Neuron (in vitro differentiated cells): ENCODE results near the gene YAP1.
"Not testable (repeated sequence)": the region's sequence is repeated elsewhere in the genome, so short reads cannot be mapped to it uniquely, and the experiment has no call there.

ENCODE experiments used
- H2AFZ ChIP-seq: one replicate; pipeline ENCODE4 v1.6.1; 2013; ENCODE audit warnings: low read depth, mild to moderate bottlenecking, inconsistent platforms, low read length, moderate library complexity
- H3K27me3 ChIP-seq: one replicate; pipeline ENCODE4 v1.6.1; 2013; ENCODE audit warnings: low read length; ENCODE audit not compliant: insufficient read depth
- H3K36me3 ChIP-seq: one replicate; pipeline ENCODE4 v1.6.1; 2013; ENCODE audit warnings: low read length; ENCODE audit not compliant: insufficient read depth
- H3K4me1 ChIP-seq: one replicate; pipeline ENCODE4 v1.6.1; 2013; ENCODE audit warnings: low read length; ENCODE audit not compliant: insufficient read depth
- H3K4me3 ChIP-seq: 2 replicates; pipeline ENCODE4 v1.5.1; 2013; ENCODE audit warnings: mild to moderate bottlenecking, low read length, moderate library complexity
- H3K9me3 ChIP-seq: one replicate; pipeline ENCODE4 v1.6.1; 2013; ENCODE audit warnings: low read length

The YAP1 gene

GRCh38 chr11:102252339-102252891 is 142.2 kb downstream of the YAP1 start:
- H2AFZ ChIP-seq = no peak overlapping the region
- H3K36me3 ChIP-seq = no peaks in the 10 kb centered on the region

GRCh38 chr11:102253020-102253715 is 142.9 kb downstream of the YAP1 start:
- Histone ChIP-seq H3K27me3 (no peaks in the 10 kb centered on the region), H3K9me3 (no peaks in the 10 kb centered on the region), H3K36me3 (no peaks in the 10 kb centered on the region), H2AFZ (no peak overlapping the region), H3K4me1 (no peaks in the 10 kb centered on the region), H3K4me3 (no peak overlapping the region)

More at GRCh38 chr11:102252339-102252891, 142.2 kb downstream of the YAP1 start:
- no peak overlapping the region for H3K4me3 ChIP-seq
- H3K4me1 ChIP-seq = no peaks in the 10 kb centered on the region
- no peaks in the 10 kb centered on the region for H3K27me3 ChIP-seq
- no peaks in the 10 kb centered on the region for H3K9me3 ChIP-seq

- no peaks in the 10 kb centered on the region for H3K4me1 ChIP-seq
- H3K27me3 ChIP-seq = no peaks in the 10 kb centered on the region
- no peaks in the 10 kb centered on the region for H3K36me3 ChIP-seq
- no peaks in the 10 kb centered on the region for H3K9me3 ChIP-seq
- no peak overlapping the region for H2AFZ ChIP-seq
- H3K4me3 ChIP-seq = no peak overlapping the region
Observed at GRCh38 chr11:102254047-102254446, 143.8 kb downstream of the YAP1 start.

GRCh38 chr11:102256251-102256650 is 146.0 kb downstream of the YAP1 start:
- H3K4me1 ChIP-seq = no peaks in the 10 kb centered on the region
- no peaks in the 10 kb centered on the region for H3K27me3 ChIP-seq
- no peak overlapping the region for H3K4me3 ChIP-seq
- H2AFZ ChIP-seq = no peak overlapping the region
- no peaks in the 10 kb centered on the region for H3K9me3 ChIP-seq
- H3K36me3 ChIP-seq = no peaks in the 10 kb centered on the region

GRCh38 chr11:102260241-102260640 is 150.0 kb downstream of the YAP1 start:
- Histone ChIP-seq H3K4me1 (no peaks in the 10 kb centered on the region), H3K9me3 (no peaks in the 10 kb centered on the region), H3K36me3 (no peaks in the 10 kb centered on the region), H3K27me3 (no peaks in the 10 kb centered on the region), H3K4me3 (no peak overlapping the region), H2AFZ (no peak overlapping the region)

GRCh38 chr11:102263379-102264003 is 153.2 kb downstream of the YAP1 start:
- no peaks in the 10 kb centered on the region for H3K9me3 ChIP-seq
- no peak overlapping the region for H3K4me3 ChIP-seq
- H2AFZ ChIP-seq = no peak overlapping the region
- H3K4me1 ChIP-seq = no peaks in the 10 kb centered on the region
- H3K27me3 ChIP-seq = no peaks in the 10 kb centered on the region
- H3K36me3 ChIP-seq = no peaks in the 10 kb centered on the region

- not testable (repeated sequence) for H3K4me3 ChIP-seq, H3K9me3 ChIP-seq, H2AFZ ChIP-seq, H3K36me3 ChIP-seq, H3K27me3 ChIP-seq, H3K4me1 ChIP-seq
Observed at GRCh38 chr11:102264704-102265103, 154.5 kb downstream of the YAP1 start.

- Histone ChIP-seq H3K9me3 (no peaks in the 10 kb centered on the region), H3K36me3 (no peaks in the 10 kb centered on the region), H3K4me1 (no peaks in the 10 kb centered on the region), H2AFZ (no peak overlapping the region), H3K4me3 (no peak overlapping the region), H3K27me3 (no peaks in the 10 kb centered on the region)
Observed at GRCh38 chr11:102266099-102266498, 155.9 kb downstream of the YAP1 start.

GRCh38 chr11:102267609-102268008 is 157.4 kb downstream of the YAP1 start:
- no peak overlapping the region for H3K4me3 ChIP-seq
- H2AFZ ChIP-seq = no peak overlapping the region
- no peaks in the 10 kb centered on the region for H3K4me1 ChIP-seq
- no peaks in the 10 kb centered on the region for H3K36me3 ChIP-seq
- no peaks in the 10 kb centered on the region for H3K27me3 ChIP-seq
- H3K9me3 ChIP-seq = no peaks in the 10 kb centered on the region

- Histone ChIP-seq H3K27me3 (no peaks in the 10 kb centered on the region), H3K4me3 (no peak overlapping the region), H3K36me3 (no peaks in the 10 kb centered on the region), H3K4me1 (no peaks in the 10 kb centered on the region), H2AFZ (no peak overlapping the region), H3K9me3 (no peaks in the 10 kb centered on the region)
Observed at GRCh38 chr11:102268083-102268984, 158.1 kb downstream of the YAP1 start.

- Histone ChIP-seq H3K27me3 (no peaks in the 10 kb centered on the region), H3K9me3 (no peaks in the 10 kb centered on the region), H3K4me1 (no peaks in the 10 kb centered on the region), H2AFZ (no peak overlapping the region), H3K36me3 (no peaks in the 10 kb centered on the region), H3K4me3 (no peak overlapping the region)
Observed at GRCh38 chr11:102268985-102269470, 158.8 kb downstream of the YAP1 start.

- peaks cover 2% of the 10 kb centered on the region for H3K9me3 ChIP-seq
- no peak overlapping the region for H2AFZ ChIP-seq
Observed at GRCh38 chr11:102269927-102270326, 159.7 kb downstream of the YAP1 start.

More at GRCh38 chr11:102269927-102270326, 159.7 kb downstream of the YAP1 start:
- Histone ChIP-seq H3K4me1 (no peaks in the 10 kb centered on the region), H3K27me3 (no peaks in the 10 kb centered on the region), H3K36me3 (no peaks in the 10 kb centered on the region), H3K4me3 (no peak overlapping the region)
